ENCODE data around the gene EFNA5. TPM values are rescaled to one million over a fixed set of nuclear protein-coding genes. Genes with fewer than 3 reads are reported as not detected.

Gene EFNA5
- total and polyA plus RNA-seq, 10 of the 15 experiments (the other 5 are each of a cell fraction or from before 2014, with no cell fraction given): 0.19 to 12.6 (median 3.9) TPM

GRCh38 chr5:107389130-107389774 lies 281.5 kb downstream of the EFNA5 start:
- Histone ChIP-seq H3K36me3 (ENCODE audit: control insufficient read depth in 2 of 2, insufficient read depth in 2 of 2, low read length in 1 of 2) (no peaks in the 10 kb centered on the region), H3K4me3 (peak overlapping the region; percentile 43), H3K4me2 (ENCODE audit: control insufficient read depth, insufficient read depth) (peak overlapping the region; percentile 95), H3K27me3 (replicated peaks in 1 of 2; ENCODE audit: control insufficient read depth in 2 of 2, insufficient read depth in 2 of 2, low read length in 1 of 2) (no peaks in the 10 kb centered on the region), H3K9ac (ENCODE audit: control insufficient read depth, insufficient read depth, low read length) (peak overlapping the region; percentile 30; the same call in 1 of the 2 replicates), H2AFZ (ENCODE audit: control insufficient read depth, low read depth, low read length) (peak overlapping the region; percentile 18; the same call in 1 of the 2 replicates), H3K9me3 (replicated peaks; ENCODE audit: control insufficient read depth, insufficient read depth, low read length) (no peaks in the 10 kb centered on the region; the same call in 2 of the 3 replicates), H3K27ac (ENCODE audit: control insufficient read depth, insufficient read depth) (peak overlapping the region; percentile 69), H3K79me2 (ENCODE audit: control insufficient read depth, insufficient read depth, low read length) (no peaks in the 10 kb centered on the region), H4K20me1 (ENCODE audit: control insufficient read depth, insufficient read depth) (no peaks in the 10 kb centered on the region), H3K4me1 (ENCODE audit: control insufficient read depth, insufficient read depth, low read length) (peaks cover 22% of the 10 kb centered on the region)
- 34% methylated on average over 5 of the region's 5 CpGs for WGBS (ENCODE audit: insufficient coverage, insufficient replicate concordance, low lambda C conversion rate, missing lambda C conversion rate)
- BruUV-seq (replicated peaks): no TSS peak
- intact Hi-C loops (cut with micrococcal nuclease; ENCODE audit: unreplicated experiment) (loop anchor here (1.0 to 10.0 kb wide), 6 partner anchors 86 to 426 kb away; no protein-coding TSS in a partner anchor), in situ Hi-C loops (cut with MboI) (no loop called here)
- DNase-seq (ENCODE audit: low read depth, low spot score): peak; percentile 92
- RAD21 ChIA-PET (ENCODE audit: unreplicated experiment): interaction anchor here (0.6 to 6.3 kb wide), 16 partner anchors 12 to 188 kb away, joined by 3 to 44 read pairs (median 4); no protein-coding TSS in a partner anchor
- FAIRE-seq: peak; percentile 62
- POLR2A ChIA-PET: interaction anchor here (0.8 to 1.3 kb wide), 6 partner anchors 25 to 182 kb away, joined by 3 to 5 read pairs (median 3); no protein-coding TSS in a partner anchor
- CTCF ChIA-PET: interaction anchor here (0.7 to 5.5 kb wide), 15 partner anchors 11 to 284 kb away, joined by 3 to 33 read pairs (median 4); no protein-coding TSS in a partner anchor
- SMC1A ChIA-PET (ENCODE audit: uncharacterized antibody, unreplicated experiment): interaction anchor here (0.6 to 5.8 kb wide), 28 partner anchors 11 to 182 kb away, joined by 3 to 50 read pairs (median 4); no protein-coding TSS in a partner anchor
- peak; percentile 82 for ATAC-seq
- peak; percentile 63 for TF ChIP-seq YY1 (IDR thresholded peaks at IDR 0.05; ENCODE audit: low read depth, low read length)
- TF ChIP-seq JUNB (IDR thresholded peaks at IDR 0.05): peak; percentile 55
- TF ChIP-seq HCFC1 (IDR thresholded peaks at IDR 0.05; ENCODE audit: low read length): no peak
- no peak for TF ChIP-seq USF1 (IDR thresholded peaks at IDR 0.05; ENCODE audit: borderline replicate concordance, extremely low read length, insufficient read depth, low read depth, low read length)
- peak; percentile 95 for TF ChIP-seq IKZF1 (conservative IDR thresholded peaks at IDR 0.05)
- TF ChIP-seq SIX5 (IDR thresholded peaks at IDR 0.05; ENCODE audit: low read depth, low read length, severe bottlenecking): no peak
- peak; percentile 74 for TF ChIP-seq ATF7 (IDR thresholded peaks at IDR 0.05; ENCODE audit: low read depth)
- TF ChIP-seq NR2C2 (IDR thresholded peaks at IDR 0.05; ENCODE audit: borderline replicate concordance, control insufficient read depth, insufficient read length, low read depth): no peak
- TF ChIP-seq CREM (IDR thresholded peaks at IDR 0.05; ENCODE audit: low read depth): peak; percentile 86
- TF ChIP-seq IKZF2 (IDR thresholded peaks at IDR 0.05): peak; percentile 96 to 97
- peak; percentile 88 for TF ChIP-seq BCL11A (IDR thresholded peaks at IDR 0.05; ENCODE audit: low read depth, low read length)
- TF ChIP-seq MEF2A (IDR thresholded peaks at IDR 0.05; ENCODE audit: insufficient read depth, low read depth, low read length): peak; percentile 95
- peak; percentile 46; the same call in 1 of the 2 replicates for TF ChIP-seq PML (IDR thresholded peaks at IDR 0.05; ENCODE audit: low read length)
- TF ChIP-seq SKIL (IDR thresholded peaks at IDR 0.05; ENCODE audit: low read depth, poor library complexity, severe bottlenecking): peak; percentile 84
- TF ChIP-seq STAT3 (IDR thresholded peaks at IDR 0.05; ENCODE audit: low read depth, low read length): peak; percentile 99; the same call in 1 of the 2 replicates
- peak; percentile 91; the same call in 1 of the 2 replicates for TF ChIP-seq MTA3 (IDR thresholded peaks at IDR 0.05; ENCODE audit: borderline replicate concordance, low read length)
- no peak for TF ChIP-seq NFXL1 (IDR thresholded peaks at IDR 0.05; ENCODE audit: borderline replicate concordance)
- TF ChIP-seq CHD2 (IDR thresholded peaks at IDR 0.05; ENCODE audit: borderline replicate concordance, low read depth, low read length): peak; percentile 37; the same call in 1 of the 2 replicates
- peak in 1 of 3 experiments; percentile 27; a peak in 1 of 6 replicates for TF ChIP-seq CTCF (IDR thresholded peaks at IDR 0.05 in 2 of 3, conservative IDR thresholded peaks at IDR 0.05 in 1 of 3; ENCODE audit: control insufficient read depth in 2 of 3, extremely low read depth in 1 of 3, insufficient read depth in 1 of 3, low read depth in 3 of 3, low read length in 3 of 3)
